ENCODE results near the gene LGALS12.

DNA sequence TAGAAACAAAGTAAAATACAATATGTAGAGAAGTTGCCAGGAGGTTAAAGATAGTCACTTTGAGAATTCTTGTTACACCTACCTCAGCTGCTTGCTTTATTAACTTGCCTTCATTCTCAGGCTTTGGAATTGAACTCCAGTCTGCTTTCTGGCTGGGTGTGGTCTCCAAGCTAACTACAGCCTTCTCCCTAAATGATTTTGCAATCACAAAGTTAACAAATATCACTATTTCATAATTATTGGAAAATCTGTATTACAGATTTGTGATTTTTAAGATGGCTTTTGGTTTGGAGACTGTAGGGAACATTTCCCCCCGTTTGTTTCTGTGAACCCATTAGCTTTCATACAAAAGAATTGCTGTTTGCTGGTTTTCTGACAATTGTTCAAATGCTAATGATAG is 17.1 kb upstream of the LGALS12 start:
- TF ChIP-seq, protein P1, sequence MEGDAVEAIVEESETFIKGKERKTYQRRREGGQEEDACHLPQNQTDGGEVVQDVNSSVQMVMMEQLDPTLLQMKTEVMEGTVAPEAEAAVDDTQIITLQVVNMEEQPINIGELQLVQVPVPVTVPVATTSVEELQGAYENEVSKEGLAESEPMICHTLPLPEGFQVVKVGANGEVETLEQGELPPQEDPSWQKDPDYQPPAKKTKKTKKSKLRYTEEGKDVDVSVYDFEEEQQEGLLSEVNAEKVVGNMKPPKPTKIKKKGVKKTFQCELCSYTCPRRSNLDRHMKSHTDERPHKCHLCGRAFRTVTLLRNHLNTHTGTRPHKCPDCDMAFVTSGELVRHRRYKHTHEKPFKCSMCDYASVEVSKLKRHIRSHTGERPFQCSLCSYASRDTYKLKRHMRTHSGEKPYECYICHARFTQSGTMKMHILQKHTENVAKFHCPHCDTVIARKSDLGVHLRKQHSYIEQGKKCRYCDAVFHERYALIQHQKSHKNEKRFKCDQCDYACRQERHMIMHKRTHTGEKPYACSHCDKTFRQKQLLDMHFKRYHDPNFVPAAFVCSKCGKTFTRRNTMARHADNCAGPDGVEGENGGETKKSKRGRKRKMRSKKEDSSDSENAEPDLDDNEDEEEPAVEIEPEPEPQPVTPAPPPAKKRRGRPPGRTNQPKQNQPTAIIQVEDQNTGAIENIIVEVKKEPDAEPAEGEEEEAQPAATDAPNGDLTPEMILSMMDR (conservative IDR thresholded peaks at IDR 0.05; ENCODE audit: low read length) = no peak
- no peak for TF ChIP-seq EZH2phosphoT487 (IDR thresholded peaks at IDR 0.05; ENCODE audit: borderline replicate concordance, low read depth, low read length)

Measured in OCI-LY7 (cell line).